GM23338 (cell line): ENCODE results near the gene ATG2B. TPM values are rescaled to one million over a fixed set of nuclear protein-coding genes. Genes with fewer than 3 reads are reported as not detected.

ENCODE experiments used
- ATAC-seq: fragments of 200-7000 bp; cut with Tn5 transposase; 3 replicates; pipeline ENCODE4 v1.9.1; 2020
- DNase-seq: peaks from one replicate; pipeline ENCODE4 v3.0.0-alpha.2; 2015; ENCODE audit warnings: low spot score
- H2AFZ ChIP-seq: fragments of 200-600 bp; sonication (generic); 2 replicates; pipeline ENCODE4 v1.8.0; 2016; ENCODE audit warnings: antibody characterized with exemption, mild to moderate bottlenecking, moderate library complexity
- H3F3A ChIP-seq: fragments of 200-600 bp; sonication (generic); replicated peaks from 2 replicates; pipeline ENCODE4 v1.8.0; 2017; ENCODE audit warnings: antibody characterized with exemption, mixed run types, low read depth
- H3K27ac ChIP-seq: fragments of 200-600 bp; sonication (generic); 2 replicates; pipeline ENCODE4 v1.6.1; 2016; ENCODE audit warnings: low read depth
- H3K27me3 ChIP-seq: fragments of 200-600 bp; sonication (generic); 2 replicates; pipeline ENCODE4 v1.8.0; 2016; ENCODE audit warnings: mild to moderate bottlenecking, mixed run types, moderate library complexity; ENCODE audit not compliant: insufficient read depth
- H3K36me3 ChIP-seq: fragments of 200-600 bp; sonication (generic); 2 replicates; pipeline ENCODE4 v1.8.0; 2016; ENCODE audit warnings: mild to moderate bottlenecking; ENCODE audit not compliant: insufficient read depth
- H3K4me1 ChIP-seq: fragments of 200-600 bp; sonication (generic); 2 replicates; pipeline ENCODE4 v1.8.0; 2016; ENCODE audit warnings: mild to moderate bottlenecking, moderate library complexity; ENCODE audit not compliant: insufficient read depth
- H3K4me2 ChIP-seq: fragments of 200-600 bp; sonication (generic); 2 replicates; pipeline ENCODE4 v1.7.1; 2017; ENCODE audit warnings: mixed run types
- H3K4me3 ChIP-seq: fragments of 200-600 bp; sonication (generic); 2 replicates; pipeline ENCODE4 v1.6.1; 2016; ENCODE audit warnings: mixed run types
- H3K79me2 ChIP-seq: fragments of 200-600 bp; sonication (generic); replicated peaks from 2 replicates; pipeline ENCODE4 v1.8.0; 2017; ENCODE audit warnings: mild to moderate bottlenecking; ENCODE audit not compliant: insufficient read depth
- H3K9me2 ChIP-seq: fragments of 200-600 bp; sonication (generic); 2 replicates; pipeline ENCODE4 v1.8.0; 2017; ENCODE audit not compliant: insufficient read depth
- H4K20me1 ChIP-seq: fragments of 200-600 bp; sonication (generic); replicated peaks from 2 replicates; pipeline ENCODE4 v1.8.0; 2017; ENCODE audit warnings: mild to moderate bottlenecking; ENCODE audit not compliant: insufficient read depth
- H3K27ac Mint-ChIP-seq: 2 replicates; pipeline ENCODE4 v1.8.0; 2020; ENCODE audit warnings: inconsistent platforms, mild to moderate bottlenecking, moderate library complexity, mixed read lengths
- H3K27me3 Mint-ChIP-seq: 3 replicates; pipeline ENCODE4 v1.8.0; 2022; ENCODE audit warnings: low read depth, mild to moderate bottlenecking, moderate library complexity, mixed read lengths, inconsistent platforms; ENCODE audit not compliant: insufficient read depth, poor library complexity
- H3K36me3 Mint-ChIP-seq: 3 replicates; pipeline ENCODE4 v1.8.0; 2021; ENCODE audit warnings: low read depth, mild to moderate bottlenecking, inconsistent platforms, moderate library complexity, mixed read lengths
- H3K4me1 Mint-ChIP-seq: 3 replicates; pipeline ENCODE4 v1.8.0; 2020; ENCODE audit warnings: mild to moderate bottlenecking, inconsistent platforms, mixed read lengths
- H3K4me3 Mint-ChIP-seq: 3 replicates; pipeline ENCODE4 v1.8.0; 2021; ENCODE audit warnings: moderate library complexity, mild to moderate bottlenecking, inconsistent platforms, mixed read lengths
- H3K9me3 Mint-ChIP-seq: 3 replicates; pipeline ENCODE4 v1.8.0; 2020; ENCODE audit warnings: moderate library complexity, mild to moderate bottlenecking, inconsistent platforms, mixed read lengths
- EZH2 ChIP-seq: fragments of 200-600 bp; sonication (generic); IDR thresholded peaks from one replicate; pipeline ENCODE4 v1.8.0; 2017; ENCODE audit warnings: antibody characterized with exemption, mild to moderate bottlenecking, low read depth; ENCODE audit not compliant: unreplicated experiment
- EZH2phosphoT487 ChIP-seq: fragments of 200-600 bp; sonication (generic); IDR thresholded peaks from one replicate; pipeline ENCODE4 v1.8.1; 2018; ENCODE audit warnings: antibody characterized with exemption; ENCODE audit not compliant: unreplicated experiment
- JUNB ChIP-seq: IDR thresholded peaks from one replicate; pipeline ENCODE4 v1.6.1; 2016; ENCODE audit warnings: antibody characterized with exemption; ENCODE audit not compliant: unreplicated experiment
- POLR2AphosphoS5 ChIP-seq: IDR thresholded peaks from 2 replicates; pipeline ENCODE4 v1.6.1; 2016; ENCODE audit warnings: antibody characterized with exemption, low read depth
- ZNF114 ChIP-seq: fragments of 250-450 bp; sonication (Bioruptor Pico); IDR thresholded peaks from 2 replicates; pipeline ENCODE4 v1.5.0; 2020; ENCODE audit warnings: mild to moderate bottlenecking, moderate library complexity
- ZNF331 ChIP-seq: fragments of 250-450 bp; sonication (Bioruptor Pico); IDR thresholded peaks from 2 replicates; pipeline ENCODE4 v1.5.0; 2020; ENCODE audit warnings: low read depth, mild to moderate bottlenecking, moderate library complexity
- ZNF462 ChIP-seq: fragments of 250-450 bp; sonication (Bioruptor Pico); IDR thresholded peaks from 2 replicates; pipeline ENCODE4 v1.5.0; 2020; ENCODE audit warnings: mild to moderate bottlenecking, moderate library complexity
- polyA plus RNA-seq: library from polyadenylated mRNA; unstranded; fragments of >200 nt; fragmentation: Nextera tagmentation; extraction: Ambion mirVana; gene quantifications from 2 replicates; pipeline ENCODE4 v1.2.1, GENCODE V29; 2016
- total RNA-seq: library from RNA; depleted of rRNA; stranded (reverse); fragments of >200 nt; shearing (Covaris generic); gene quantifications from 2 replicates; pipeline ENCODE4 v1.2.3, GENCODE V29; 2014
- TF ChIP-seq, protein P1 (sequence below): IDR thresholded peaks from 2 replicates; pipeline ENCODE4 v1.6.1; 2016; ENCODE audit warnings: antibody characterized with exemption
- TF ChIP-seq, protein P2 (sequence below), 2 experiments: fragments of 200-600 bp in 1 of 2; sonication (generic) in 1 of 2; conservative IDR thresholded peaks; 2 replicates each; pipeline versions ENCODE4 v1.5.1 to v1.6.1; 2016 to 2017; ENCODE audit warnings: antibody characterized with exemption in 2 of 2, low read depth in 2 of 2, mild to moderate bottlenecking in 2 of 2, moderate library complexity in 1 of 2

ATG2B gene
- total and polyA plus RNA-seq, 2 experiments from 2014 or later, result 3.8 to 15.4 TPM

DNA sequence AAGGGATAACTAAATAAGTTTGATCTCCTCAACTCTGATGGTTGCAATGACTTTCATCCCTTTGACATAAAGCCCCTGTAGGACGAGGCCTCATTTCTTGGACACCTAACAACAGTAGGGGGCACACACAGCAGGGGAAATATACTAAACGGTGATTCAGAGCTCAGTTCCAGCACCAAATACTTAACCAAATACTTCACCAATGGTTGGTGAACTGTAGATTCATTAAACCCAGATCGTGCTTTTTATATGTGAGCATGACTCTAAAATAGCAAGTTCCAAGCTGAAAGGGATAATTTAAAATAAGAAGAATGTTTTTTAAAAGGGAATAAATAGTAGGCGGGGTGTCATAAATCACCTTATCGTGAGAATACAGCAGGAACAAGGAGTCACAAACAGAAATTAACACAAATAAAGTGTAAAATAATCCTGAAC is 53.2 kb downstream of the ATG2B start:
- Mint-ChIP-seq H3K27me3 (peaks cover 2% of the 10 kb centered on the region), H3K9me3 (no peaks in the 10 kb centered on the region), H3K36me3 (0 out of 3 replicates have a peak, but pooled peaks cover 4% of the 10 kb centered on the region), H3K27ac (no peak overlapping the region), H3K4me3 (no peak overlapping the region), H3K4me1 (peaks cover 3% of the 10 kb centered on the region; the same call in 1 of the 3 replicates)
- H3K9me2 ChIP-seq, result no peaks in the 10 kb centered on the region
- H2AFZ ChIP-seq, result no peak overlapping the region
- ATAC-seq (no peak), DNase-seq (no peak)
- H3K79me2 ChIP-seq, result no peaks in the 10 kb centered on the region
- H3K27ac ChIP-seq, result no peak overlapping the region
- 0 out of 2 replicates have a peak, but pooled peaks cover 2% of the 10 kb centered on the region for H3K36me3 ChIP-seq
- no peaks in the 10 kb centered on the region; the same call in 1 of the 2 replicates for H4K20me1 ChIP-seq
- TF ChIP-seq, protein P1, sequence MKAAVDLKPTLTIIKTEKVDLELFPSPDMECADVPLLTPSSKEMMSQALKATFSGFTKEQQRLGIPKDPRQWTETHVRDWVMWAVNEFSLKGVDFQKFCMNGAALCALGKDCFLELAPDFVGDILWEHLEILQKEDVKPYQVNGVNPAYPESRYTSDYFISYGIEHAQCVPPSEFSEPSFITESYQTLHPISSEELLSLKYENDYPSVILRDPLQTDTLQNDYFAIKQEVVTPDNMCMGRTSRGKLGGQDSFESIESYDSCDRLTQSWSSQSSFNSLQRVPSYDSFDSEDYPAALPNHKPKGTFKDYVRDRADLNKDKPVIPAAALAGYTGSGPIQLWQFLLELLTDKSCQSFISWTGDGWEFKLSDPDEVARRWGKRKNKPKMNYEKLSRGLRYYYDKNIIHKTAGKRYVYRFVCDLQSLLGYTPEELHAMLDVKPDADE, result no peak
- TF ChIP-seq, protein P2, sequence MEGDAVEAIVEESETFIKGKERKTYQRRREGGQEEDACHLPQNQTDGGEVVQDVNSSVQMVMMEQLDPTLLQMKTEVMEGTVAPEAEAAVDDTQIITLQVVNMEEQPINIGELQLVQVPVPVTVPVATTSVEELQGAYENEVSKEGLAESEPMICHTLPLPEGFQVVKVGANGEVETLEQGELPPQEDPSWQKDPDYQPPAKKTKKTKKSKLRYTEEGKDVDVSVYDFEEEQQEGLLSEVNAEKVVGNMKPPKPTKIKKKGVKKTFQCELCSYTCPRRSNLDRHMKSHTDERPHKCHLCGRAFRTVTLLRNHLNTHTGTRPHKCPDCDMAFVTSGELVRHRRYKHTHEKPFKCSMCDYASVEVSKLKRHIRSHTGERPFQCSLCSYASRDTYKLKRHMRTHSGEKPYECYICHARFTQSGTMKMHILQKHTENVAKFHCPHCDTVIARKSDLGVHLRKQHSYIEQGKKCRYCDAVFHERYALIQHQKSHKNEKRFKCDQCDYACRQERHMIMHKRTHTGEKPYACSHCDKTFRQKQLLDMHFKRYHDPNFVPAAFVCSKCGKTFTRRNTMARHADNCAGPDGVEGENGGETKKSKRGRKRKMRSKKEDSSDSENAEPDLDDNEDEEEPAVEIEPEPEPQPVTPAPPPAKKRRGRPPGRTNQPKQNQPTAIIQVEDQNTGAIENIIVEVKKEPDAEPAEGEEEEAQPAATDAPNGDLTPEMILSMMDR (conservative IDR thresholded peaks at IDR 0.05; ENCODE audit: low read depth in 2 of 2), result peak; percentile 10 to 34; a peak in 2 of 4 replicates
- no peak overlapping the region for H3K4me3 ChIP-seq
- no peaks in the 10 kb centered on the region for H3F3A ChIP-seq
- H3K4me1 ChIP-seq, result no peaks in the 10 kb centered on the region
- H3K27me3 ChIP-seq, result no peaks in the 10 kb centered on the region
- H3K4me2 ChIP-seq, result no peak overlapping the region

DNA sequence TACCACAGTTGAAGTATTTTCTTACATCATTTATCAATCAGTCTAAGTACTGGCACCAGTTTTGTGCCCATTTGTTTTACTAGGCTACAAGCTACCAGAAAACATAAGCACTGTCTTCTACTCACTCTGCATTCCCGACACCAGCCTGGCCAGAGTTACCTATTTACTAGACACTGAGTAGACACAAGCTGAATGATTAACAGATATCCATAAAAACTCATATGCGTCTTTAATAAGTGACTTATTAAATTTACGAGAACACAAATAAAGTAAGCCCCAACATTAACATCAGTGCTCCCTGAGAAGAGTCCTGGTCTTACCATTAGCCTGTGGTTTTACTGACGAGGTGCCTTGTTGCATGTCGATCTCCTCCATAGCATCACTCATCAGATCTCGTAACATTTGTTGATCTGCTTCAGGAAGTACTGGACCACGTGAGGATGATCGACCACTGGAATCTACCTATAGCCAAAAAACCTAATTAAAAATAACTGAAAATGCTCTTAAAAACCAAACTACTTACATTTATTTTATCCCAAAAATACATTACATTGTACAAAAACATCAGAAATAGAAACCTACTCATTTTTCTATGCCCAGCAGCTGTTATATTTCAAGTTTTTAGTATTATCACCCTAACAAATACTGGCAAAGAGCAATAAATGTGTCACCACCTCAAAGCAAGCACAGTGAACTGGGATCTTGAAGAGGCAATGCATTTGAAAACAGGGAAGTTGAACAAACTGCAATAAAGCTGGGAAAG is 53.8 kb downstream of the ATG2B start:
- H3K9me3 Mint-ChIP-seq, result no peaks in the 10 kb centered on the region
- H3K27me3 Mint-ChIP-seq, result peaks cover 2% of the 10 kb centered on the region
- H3K4me3 Mint-ChIP-seq, result no peak overlapping the region
- DNase-seq, result no peak
- peaks cover 3% of the 10 kb centered on the region; the same call in 1 of the 3 replicates for H3K4me1 Mint-ChIP-seq
- 0 out of 3 replicates have a peak, but pooled peaks cover 4% of the 10 kb centered on the region for H3K36me3 Mint-ChIP-seq
- no peak for ATAC-seq
- Histone ChIP-seq H3K4me2 (no peak overlapping the region), H3K4me1 (no peaks in the 10 kb centered on the region), H3K27ac (no peak overlapping the region), H3K79me2 (no peaks in the 10 kb centered on the region), H3K4me3 (no peak overlapping the region), H3K36me3 (0 out of 2 replicates have a peak, but pooled peaks cover 2% of the 10 kb centered on the region), H3K9me2 (no peaks in the 10 kb centered on the region), H3F3A (no peaks in the 10 kb centered on the region), H2AFZ (no peak overlapping the region), H3K27me3 (no peaks in the 10 kb centered on the region), H4K20me1 (no peaks in the 10 kb centered on the region; the same call in 1 of the 2 replicates)
- H3K27ac Mint-ChIP-seq, result no peak overlapping the region
- TF ChIP-seq EZH2phosphoT487 (no peak), ZNF114 (no peak), ZNF462 (CRISPR knock-in tag) (no peak), JUNB (no peak), ZNF331 (CRISPR knock-in tag) (no peak), EZH2 (no peak), POLR2AphosphoS5 (no peak)
